MM.1S (cell line): ENCODE data around the gene ADARB2.

ENCODE experiments used
- DNase-seq: peaks from one replicate; pipeline ENCODE4 v3.0.0-alpha.2; 2015
- H2AFZ ChIP-seq: fragments of 300-600 bp; sonication (generic); 2 replicates; pipeline ENCODE4 v1.6.0; 2016; ENCODE audit warnings: antibody characterized with exemption, low read length
- H3F3A ChIP-seq: fragments of 300-600 bp; sonication (generic); 2 replicates; pipeline ENCODE4 v1.6.1; 2016; ENCODE audit warnings: mild to moderate bottlenecking, antibody characterized with exemption, low read length, moderate library complexity, mixed read lengths; ENCODE audit not compliant: insufficient read depth
- H3K27ac ChIP-seq: fragments of 300-600 bp; sonication (generic); 2 replicates; pipeline ENCODE4 v1.5.1; 2016; ENCODE audit warnings: mild to moderate bottlenecking, low read length
- H3K27me3 ChIP-seq: fragments of 300-600 bp; sonication (generic); replicated peaks from 2 replicates; pipeline ENCODE4 v1.6.0; 2016; ENCODE audit warnings: low read length; ENCODE audit not compliant: insufficient read depth
- H3K36me3 ChIP-seq: fragments of 300-600 bp; sonication (generic); replicated peaks from 2 replicates; pipeline ENCODE4 v1.6.1; 2016; ENCODE audit warnings: mild to moderate bottlenecking, low read length, mixed read lengths; ENCODE audit not compliant: insufficient read depth
- H3K4me1 ChIP-seq: fragments of 300-600 bp; sonication (generic); 2 replicates; pipeline ENCODE4 v1.6.1; 2016; ENCODE audit warnings: low read length, mixed read lengths
- H3K4me2 ChIP-seq: fragments of 300-600 bp; sonication (generic); 2 replicates; pipeline ENCODE4 v1.6.0; 2016; ENCODE audit warnings: low read depth, low read length
- H3K4me3 ChIP-seq: fragments of 300-600 bp; sonication (generic); 2 replicates; pipeline ENCODE4 v1.5.1; 2016; ENCODE audit warnings: low read length, mixed read lengths
- H3K79me2 ChIP-seq: fragments of 300-600 bp; sonication (generic); 2 replicates; pipeline ENCODE4 v1.6.1; 2016; ENCODE audit warnings: mixed run types, low read length, mixed read lengths
- H3K9ac ChIP-seq: fragments of 300-600 bp; sonication (generic); 2 replicates; pipeline ENCODE4 v1.6.1; 2016; ENCODE audit warnings: low read length, mixed read lengths
- H3K9me2 ChIP-seq: fragments of 300-600 bp; sonication (generic); replicated peaks from 2 replicates; pipeline ENCODE4 v1.6.1; 2016; ENCODE audit warnings: mild to moderate bottlenecking, low read length, mixed read lengths; ENCODE audit not compliant: insufficient read depth
- H3K9me3 ChIP-seq: fragments of 300-600 bp; sonication (generic); replicated peaks from 2 replicates; pipeline ENCODE4 v1.6.1; 2016; ENCODE audit warnings: mild to moderate bottlenecking, low read length, mixed read lengths; ENCODE audit not compliant: insufficient read depth
- H4K20me1 ChIP-seq: fragments of 300-600 bp; sonication (generic); 2 replicates; pipeline ENCODE4 v1.6.1; 2016; ENCODE audit warnings: mild to moderate bottlenecking, low read length, moderate library complexity, mixed read lengths; ENCODE audit not compliant: insufficient read depth
- CTCF ChIP-seq: fragments of 300-600 bp; sonication (generic); IDR thresholded peaks from 2 replicates; pipeline ENCODE4 v1.5.1; 2016; ENCODE audit warnings: antibody characterized with exemption, low read length, mixed read lengths
- EZH2 ChIP-seq: fragments of 300-600 bp; sonication (generic); optimal IDR thresholded peaks from 2 replicates; pipeline ENCODE3; 2017; ENCODE audit warnings: low read depth, mild to moderate bottlenecking, antibody characterized with exemption, low read length, mixed read lengths
- EZH2phosphoT487 ChIP-seq: fragments of 300-600 bp; sonication (generic); IDR thresholded peaks from 2 replicates; pipeline ENCODE4 v1.6.1; 2018; ENCODE audit warnings: antibody characterized with exemption, low read length

ADARB2 gene

GRCh38 chr10:1531883-1532597 is 205.3 kb downstream of the ADARB2 start:
- Histone ChIP-seq H3K9me2 (no peaks in the 10 kb centered on the region), H3K27me3 (no peaks in the 10 kb centered on the region)

GRCh38 chr10:1530871-1531517 is 206.3 kb downstream of the ADARB2 start:
- Histone ChIP-seq H3K9me2 (no peaks in the 10 kb centered on the region), H3K27me3 (no peaks in the 10 kb centered on the region), H3K4me2 (no peak overlapping the region), H3K4me3 (no peak overlapping the region), H3F3A (no peaks in the 10 kb centered on the region), H2AFZ (no peak overlapping the region), H3K36me3 (no peaks in the 10 kb centered on the region), H3K27ac (no peak overlapping the region), H3K9ac (no peak overlapping the region), H4K20me1 (no peaks in the 10 kb centered on the region), H3K9me3 (no peaks in the 10 kb centered on the region), H3K4me1 (no peaks in the 10 kb centered on the region), H3K79me2 (no peaks in the 10 kb centered on the region)
- TF ChIP-seq CTCF = no peak
- TF ChIP-seq EZH2phosphoT487 = no peak
- TF ChIP-seq EZH2 = no peak
- DNase-seq = no peak

More at GRCh38 chr10:1531883-1532597, 205.3 kb downstream of the ADARB2 start:
- Histone ChIP-seq H3K9ac (no peak overlapping the region), H4K20me1 (no peaks in the 10 kb centered on the region), H3K9me3 (no peaks in the 10 kb centered on the region), H2AFZ (no peak overlapping the region), H3K4me3 (no peak overlapping the region), H3K36me3 (no peaks in the 10 kb centered on the region), H3K4me1 (no peaks in the 10 kb centered on the region), H3K27ac (no peak overlapping the region), H3K4me2 (no peak overlapping the region), H3F3A (no peaks in the 10 kb centered on the region), H3K79me2 (no peaks in the 10 kb centered on the region)
- DNase-seq = no peak
- no peak for TF ChIP-seq CTCF
- TF ChIP-seq EZH2 = no peak
- TF ChIP-seq EZH2phosphoT487 = no peak

- no peaks in the 10 kb centered on the region for H3K79me2 ChIP-seq
- no peak overlapping the region for H3K4me2 ChIP-seq
- no peaks in the 10 kb centered on the region for H4K20me1 ChIP-seq
- H3K9me3 ChIP-seq = no peaks in the 10 kb centered on the region
- H3K4me3 ChIP-seq = no peak overlapping the region
- H3K9ac ChIP-seq = no peak overlapping the region
- no peaks in the 10 kb centered on the region for H3K4me1 ChIP-seq
- no peak for DNase-seq
- TF ChIP-seq CTCF (no peak), EZH2phosphoT487 (no peak), EZH2 (no peak)
- no peaks in the 10 kb centered on the region for H3K27me3 ChIP-seq
- H3K9me2 ChIP-seq = no peaks in the 10 kb centered on the region
- H3K36me3 ChIP-seq = no peaks in the 10 kb centered on the region
- H3K27ac ChIP-seq = no peak overlapping the region
- H3F3A ChIP-seq = no peaks in the 10 kb centered on the region
- H2AFZ ChIP-seq = no peak overlapping the region
These were observed 207.4 kb downstream of the ADARB2 start for GRCh38 chr10:1529806-1530413.
